ENCODE results near the gene PYGL.
A peak's percentile ranks its signal among the peaks of the same experiment; 100 is the strongest.
"Not testable (repeated sequence)": the region's sequence is repeated elsewhere in the genome, so short reads cannot be mapped to it uniquely, and the experiment has no call there.

Gene PYGL

GRCh38 chr14:50947446-50947845, 3.2 kb upstream of the PYGL start:
- TF ChIP-seq EZH2phosphoT487 (IDR thresholded peaks at IDR 0.05; ENCODE audit: low read depth) (no peak), CTCF (IDR thresholded peaks at IDR 0.05; ENCODE audit: low read depth, low read length) (no peak)
- Histone ChIP-seq H3K4me2 (ENCODE audit: low read length) (no peak overlapping the region), H4K20me1 (ENCODE audit: insufficient read depth, low read length) (no peaks in the 10 kb centered on the region), H3K9ac (ENCODE audit: low read length) (no peak overlapping the region), H3K79me2 (ENCODE audit: low read length) (no peaks in the 10 kb centered on the region), H3K36me3 (replicated peaks; ENCODE audit: low read depth, low read length) (no peaks in the 10 kb centered on the region), H2AFZ (ENCODE audit: low read depth, low read length) (no peak overlapping the region), H3K4me1 (ENCODE audit: low read length) (no peaks in the 10 kb centered on the region), H3K27ac (ENCODE audit: low read length) (no peak overlapping the region), H3K4me3 (ENCODE audit: low read length) (no peak overlapping the region), H3K9me3 (ENCODE audit: insufficient read depth, low read length) (no peaks in the 10 kb centered on the region), H3K27me3 (ENCODE audit: low read depth, low read length) (no peaks in the 10 kb centered on the region)

DNA sequence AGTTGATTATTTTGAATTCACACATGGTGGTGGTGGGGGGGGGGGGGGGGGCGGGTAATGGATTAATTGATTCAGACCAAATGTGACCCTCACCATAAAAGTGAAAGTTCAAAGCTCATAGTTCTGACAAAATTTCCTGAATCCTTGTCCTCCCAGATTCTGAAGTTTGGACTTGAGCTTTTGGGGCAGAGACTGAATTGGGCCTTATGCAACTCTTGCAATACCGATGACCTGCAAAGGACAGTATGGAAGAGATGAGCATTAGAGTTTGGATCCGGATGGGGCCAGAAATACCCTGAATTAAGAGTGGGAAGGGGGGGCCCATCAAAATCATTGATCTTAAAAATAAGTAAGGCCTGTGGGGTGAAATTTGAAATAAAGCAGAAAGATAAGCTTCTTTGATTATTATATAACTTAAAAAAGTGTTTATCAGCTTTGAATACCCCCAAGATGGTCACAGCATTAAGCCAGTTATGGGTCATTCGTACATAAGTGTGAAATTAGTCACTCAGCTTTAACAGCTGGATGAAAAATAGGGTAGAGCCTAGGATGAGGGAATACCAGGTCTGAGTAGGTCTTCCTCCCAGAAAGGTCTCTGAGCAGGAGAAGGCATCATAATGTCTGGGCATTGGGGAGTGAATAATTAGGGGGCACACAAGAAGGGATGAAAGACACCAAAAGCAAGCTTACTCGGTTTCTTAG, 2.1 kb upstream of the PYGL start:
- no peak overlapping the region for H2AFZ ChIP-seq (ENCODE audit: low read depth, low read length)
- no peak overlapping the region for H3K4me2 ChIP-seq (ENCODE audit: low read length)
- H3K9me3 ChIP-seq (ENCODE audit: insufficient read depth, low read length), result no peaks in the 10 kb centered on the region
- TF ChIP-seq EZH2phosphoT487 (IDR thresholded peaks at IDR 0.05; ENCODE audit: low read depth) (no peak), CTCF (IDR thresholded peaks at IDR 0.05; ENCODE audit: low read depth, low read length) (no peak)
- H3K27me3 ChIP-seq (ENCODE audit: low read depth, low read length), result no peaks in the 10 kb centered on the region
- no peaks in the 10 kb centered on the region for H3K36me3 ChIP-seq (replicated peaks; ENCODE audit: low read depth, low read length)
- H3K4me1 ChIP-seq (ENCODE audit: low read length), result no peaks in the 10 kb centered on the region
- no peak overlapping the region for H3K9ac ChIP-seq (ENCODE audit: low read length)
- H3K4me3 ChIP-seq (ENCODE audit: low read length), result no peak overlapping the region
- no peak overlapping the region for H3K27ac ChIP-seq (ENCODE audit: low read length)
- H4K20me1 ChIP-seq (ENCODE audit: insufficient read depth, low read length), result no peaks in the 10 kb centered on the region
- no peaks in the 10 kb centered on the region for H3K79me2 ChIP-seq (ENCODE audit: low read length)

DNA sequence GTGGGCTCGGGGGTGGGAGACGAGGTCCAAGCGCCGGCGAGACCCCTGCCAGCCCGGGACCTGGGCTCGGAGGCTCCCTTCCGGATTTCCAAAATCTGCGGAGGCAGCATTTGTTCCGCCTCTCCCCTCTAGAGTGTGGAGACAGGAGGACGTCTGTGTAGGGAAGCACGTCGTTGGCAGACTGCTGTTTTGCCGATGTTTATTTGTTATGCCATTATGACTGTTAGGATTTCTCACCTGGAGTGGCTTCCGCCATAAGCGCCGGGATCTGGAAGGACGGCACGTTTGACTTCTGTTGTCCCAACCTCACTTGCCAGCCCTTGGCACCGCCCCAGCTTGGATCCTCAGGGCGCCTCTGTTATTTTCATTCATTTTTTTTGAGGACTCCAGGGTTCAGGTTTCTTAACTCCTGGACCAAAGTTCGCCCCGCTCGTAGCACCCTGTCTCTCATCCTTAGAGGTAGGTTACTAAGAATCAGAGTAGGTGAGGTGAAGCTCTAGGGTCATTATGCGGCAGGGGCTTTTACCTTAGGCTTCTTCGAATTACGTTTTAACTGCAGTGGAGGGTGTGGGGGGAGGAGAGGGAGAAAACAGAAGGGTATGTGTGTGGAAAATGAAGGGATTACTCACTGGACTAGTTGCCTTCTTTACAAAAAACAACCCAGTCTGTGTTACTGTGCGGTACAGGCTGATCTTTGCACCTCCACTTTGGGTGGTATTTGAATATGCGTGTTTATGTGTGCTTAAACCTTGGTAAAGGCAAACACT, 547 bp upstream of the PYGL start:
- no peaks in the 10 kb centered on the region for H3K9me3 ChIP-seq (ENCODE audit: insufficient read depth, low read length)
- H2AFZ ChIP-seq (ENCODE audit: low read depth, low read length), result peak overlapping the region; percentile 34
- TF ChIP-seq CTCF (IDR thresholded peaks at IDR 0.05; ENCODE audit: low read depth, low read length), result no peak
- no peak for TF ChIP-seq EZH2phosphoT487 (IDR thresholded peaks at IDR 0.05; ENCODE audit: low read depth)
- H3K36me3 ChIP-seq (replicated peaks; ENCODE audit: low read depth, low read length), result no peaks in the 10 kb centered on the region
- H3K9ac ChIP-seq (ENCODE audit: low read length), result no peak overlapping the region
- H3K27ac ChIP-seq (ENCODE audit: low read length), result no peak overlapping the region
- no peaks in the 10 kb centered on the region for H3K79me2 ChIP-seq (ENCODE audit: low read length)
- H3K4me1 ChIP-seq (ENCODE audit: low read length), result no peaks in the 10 kb centered on the region
- no peaks in the 10 kb centered on the region for H4K20me1 ChIP-seq (ENCODE audit: insufficient read depth, low read length)
- no peaks in the 10 kb centered on the region for H3K27me3 ChIP-seq (ENCODE audit: low read depth, low read length)
- peak overlapping the region; percentile 75 for H3K4me3 ChIP-seq (ENCODE audit: low read length)
- H3K4me2 ChIP-seq (ENCODE audit: low read length), result peak overlapping the region; percentile 46

DNA sequence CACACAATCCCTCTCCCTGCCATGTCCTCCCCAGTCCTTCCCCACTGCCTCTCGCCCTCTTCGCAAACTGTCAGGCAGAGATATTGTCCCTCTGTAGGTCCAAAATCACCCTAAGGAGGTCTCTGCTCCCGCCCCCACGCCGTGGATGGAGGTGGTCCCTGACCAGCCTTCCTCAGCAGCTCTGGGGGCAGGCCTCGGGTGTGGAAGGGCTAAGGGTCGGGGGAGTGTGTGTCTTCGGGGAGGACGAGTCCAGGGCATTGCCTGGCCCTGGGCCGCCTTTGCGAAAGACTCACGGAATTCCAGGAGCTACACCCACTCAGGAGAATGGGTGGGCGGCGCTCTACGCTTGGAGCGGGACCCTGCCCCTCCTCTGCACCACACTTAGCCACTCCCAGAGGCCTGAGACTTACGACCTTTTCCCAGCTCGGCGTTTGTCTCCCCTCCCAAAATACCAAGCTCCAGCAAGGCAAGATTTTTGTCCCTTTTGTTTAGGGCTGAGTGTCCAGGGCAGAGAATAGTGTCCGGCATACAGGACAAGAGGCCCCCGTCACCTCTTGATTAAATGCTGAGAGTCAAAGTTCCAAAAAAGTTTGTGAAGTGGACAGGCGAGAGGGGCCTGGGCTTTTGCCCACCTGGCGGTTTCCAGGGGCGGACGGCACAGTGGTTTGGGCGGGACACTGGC, 881 bp downstream of the PYGL start:
- Histone ChIP-seq H3K4me3 (ENCODE audit: low read length) (peak overlapping the region; percentile 75), H3K79me2 (ENCODE audit: low read length) (no peaks in the 10 kb centered on the region), H3K4me1 (ENCODE audit: low read length) (no peaks in the 10 kb centered on the region)

DNA sequence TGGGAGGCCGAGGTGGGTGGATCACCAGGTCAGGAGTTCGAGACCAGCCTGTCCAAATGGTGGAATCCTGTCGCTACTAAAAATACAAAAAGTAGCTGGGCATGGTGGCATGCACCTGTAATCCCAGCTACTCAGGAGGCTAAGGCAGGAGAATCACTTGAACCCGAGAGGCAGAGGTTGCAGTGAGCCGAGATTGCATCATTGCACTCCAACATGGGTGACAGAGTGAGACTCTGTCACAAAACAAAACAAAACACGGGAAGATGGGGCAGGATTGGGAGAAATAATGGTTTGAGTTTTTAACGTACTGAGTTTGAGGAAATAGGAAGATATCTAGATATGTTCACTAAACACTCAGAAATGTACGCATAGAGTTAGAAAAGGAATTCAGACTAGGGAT, 2.6 kb downstream of the PYGL start:
- H3K79me2 ChIP-seq (ENCODE audit: low read length); H3K27me3 ChIP-seq (ENCODE audit: low read depth, low read length); H3K9me3 ChIP-seq (ENCODE audit: insufficient read depth, low read length); H3K27ac ChIP-seq (ENCODE audit: low read length); H4K20me1 ChIP-seq (ENCODE audit: insufficient read depth, low read length); H3K36me3 ChIP-seq (replicated peaks; ENCODE audit: low read depth, low read length); H3K9ac ChIP-seq (ENCODE audit: low read length); H3K4me3 ChIP-seq (ENCODE audit: low read length); H3K4me2 ChIP-seq (ENCODE audit: low read length); H2AFZ ChIP-seq (ENCODE audit: low read depth, low read length): not testable (repeated sequence)
- peaks cover 12% of the 10 kb centered on the region for H3K4me1 ChIP-seq (ENCODE audit: low read length)

More for the DNA sequence above, 881 bp downstream of the PYGL start:
- Histone ChIP-seq H3K27me3 (ENCODE audit: low read depth, low read length) (no peaks in the 10 kb centered on the region), H3K36me3 (replicated peaks; ENCODE audit: low read depth, low read length) (no peaks in the 10 kb centered on the region), H4K20me1 (ENCODE audit: insufficient read depth, low read length) (no peaks in the 10 kb centered on the region), H3K27ac (ENCODE audit: low read length) (no peak overlapping the region), H3K9me3 (ENCODE audit: insufficient read depth, low read length) (no peaks in the 10 kb centered on the region), H3K9ac (ENCODE audit: low read length) (no peak overlapping the region), H3K4me2 (ENCODE audit: low read length) (peak overlapping the region; percentile 46; the same call in 1 of the 2 replicates), H2AFZ (ENCODE audit: low read depth, low read length) (no peak overlapping the region)
- TF ChIP-seq CTCF (IDR thresholded peaks at IDR 0.05; ENCODE audit: low read depth, low read length), result no peak
- TF ChIP-seq EZH2phosphoT487 (IDR thresholded peaks at IDR 0.05; ENCODE audit: low read depth), result no peak
